GM19043 (cell line): ENCODE results near the gene IL1RL2.

Experiments
- ATAC-seq: cut with Tn5 transposase; IDR thresholded peaks from one replicate; pipeline ENCODE4 v1.9.1; 2021; ENCODE audit warnings: low read depth; ENCODE audit not compliant: unreplicated experiment

Gene IL1RL2

DNA sequence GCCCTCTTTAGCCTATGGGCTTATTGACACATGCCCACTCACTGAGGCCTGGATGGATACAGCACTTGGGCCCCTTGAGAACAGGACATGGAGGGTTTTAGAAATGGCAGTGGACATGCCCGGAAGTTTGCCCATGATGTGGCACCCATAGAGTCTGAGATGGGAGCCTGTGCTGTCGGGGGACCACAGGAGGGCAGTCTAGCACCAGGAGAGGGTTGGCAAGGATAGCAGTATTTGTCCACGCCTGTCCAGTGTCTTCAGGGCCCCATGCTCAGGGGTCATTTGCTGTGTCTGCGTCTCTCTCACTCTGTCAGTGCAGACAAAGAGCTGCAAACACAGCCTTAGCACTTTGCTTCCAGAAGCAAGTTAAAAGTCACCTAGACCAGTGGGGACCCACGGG is 48.7 kb downstream of the IL1RL2 start:
- ATAC-seq: no peak

DNA sequence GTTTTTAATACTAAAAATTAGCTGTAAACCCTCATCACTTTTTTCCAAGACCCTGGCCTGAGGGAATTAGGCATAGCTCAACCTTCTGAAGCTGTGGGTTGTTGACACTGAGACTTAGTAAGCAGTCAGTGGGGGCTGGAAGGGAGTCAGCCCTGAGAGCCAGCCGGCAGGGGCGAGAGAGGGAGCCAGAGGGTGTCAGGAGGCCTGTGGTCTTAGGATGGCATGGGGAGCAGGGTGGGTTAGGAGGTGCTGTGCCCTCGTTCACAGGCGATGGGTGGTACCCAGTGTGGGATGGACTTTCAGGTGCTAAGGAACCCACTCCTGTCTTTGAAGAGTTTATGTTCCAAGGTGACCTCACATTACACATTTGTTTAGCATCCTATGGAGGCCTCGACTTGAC is 49.3 kb downstream of the IL1RL2 start:
- ATAC-seq: no peak

DNA sequence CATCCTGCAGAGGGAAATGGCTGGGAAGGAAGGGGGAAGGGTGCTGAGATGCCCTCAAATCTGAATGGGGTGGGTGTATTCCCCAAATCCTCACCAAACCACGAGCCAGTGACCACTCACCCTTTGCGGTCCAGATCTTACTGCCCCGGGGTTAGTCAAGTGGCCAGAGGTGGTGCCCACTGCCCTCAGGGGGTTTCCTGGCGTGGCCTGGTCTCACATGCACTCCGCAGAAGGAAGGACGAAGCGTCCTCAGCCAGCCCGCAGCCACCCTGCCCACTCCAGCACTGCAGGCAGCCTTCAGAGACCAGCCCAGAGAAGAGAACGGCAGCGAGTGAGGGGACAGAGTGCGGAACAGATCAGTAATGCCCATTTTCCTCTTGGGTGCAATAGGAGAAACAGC is 50.4 kb downstream of the IL1RL2 start:
- ATAC-seq: no peak

- ATAC-seq: no peak
Measured at GRCh38 chr2:102238039-102238756, 51.4 kb downstream of the IL1RL2 start.

GRCh38 chr2:102238778-102239177 is 52.0 kb downstream of the IL1RL2 start:
- ATAC-seq: no peak

DNA sequence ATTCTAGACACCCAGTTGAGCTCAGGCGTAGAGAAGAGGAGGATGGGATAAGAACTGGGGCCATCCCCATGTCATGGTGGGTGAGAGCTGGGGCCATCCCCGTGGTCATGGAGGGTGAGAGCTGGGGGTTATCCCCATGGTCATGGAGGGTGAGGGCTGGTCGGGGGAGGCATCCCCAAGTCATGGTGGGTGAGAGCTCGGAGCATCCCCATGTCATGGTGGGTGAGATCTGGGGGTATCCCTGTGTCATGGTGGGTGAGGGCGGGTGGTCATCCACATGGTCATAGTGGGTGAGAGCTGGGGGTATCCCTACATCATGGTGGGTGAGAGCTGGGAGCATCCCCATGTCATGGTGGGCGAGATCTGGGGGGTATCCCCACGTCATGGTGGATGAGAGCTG is 52.5 kb downstream of the IL1RL2 start:
- no peak for ATAC-seq

DNA sequence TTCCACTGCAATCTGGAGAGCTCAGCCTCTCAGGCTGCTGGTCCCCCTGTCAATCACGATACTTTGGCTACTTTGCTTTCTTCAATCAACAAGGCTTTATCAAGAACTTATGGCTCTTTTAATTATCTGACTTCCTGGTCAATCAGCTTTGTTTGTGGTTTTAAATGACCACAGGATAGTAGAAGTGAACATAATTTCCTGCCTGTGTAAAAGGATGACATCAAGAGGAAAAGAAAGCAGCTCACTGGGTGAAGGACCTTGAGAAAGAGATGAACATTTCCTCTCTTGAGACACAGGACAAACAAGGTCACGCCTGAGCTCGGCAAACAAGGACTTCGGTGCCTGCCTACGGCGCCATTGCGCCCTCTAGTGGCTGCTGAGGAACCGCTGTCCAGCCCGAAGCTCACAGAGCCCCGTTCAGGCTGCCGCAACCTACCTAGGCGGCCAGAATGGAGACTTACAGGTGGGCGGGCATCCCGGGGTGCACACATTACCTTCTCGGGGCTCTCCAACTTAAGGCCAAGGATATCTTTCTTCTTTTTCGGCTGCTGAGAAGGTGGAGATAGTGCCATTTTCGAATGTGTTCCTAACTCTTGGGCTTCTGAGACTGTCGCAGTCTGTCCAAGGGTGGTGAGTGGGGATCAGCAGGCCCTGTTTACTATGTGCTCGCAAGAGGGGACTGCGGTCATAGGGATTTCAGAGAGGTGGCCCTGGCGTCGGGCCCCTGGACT is 54.0 kb downstream of the IL1RL2 start:
- ATAC-seq: peak; percentile 83

DNA sequence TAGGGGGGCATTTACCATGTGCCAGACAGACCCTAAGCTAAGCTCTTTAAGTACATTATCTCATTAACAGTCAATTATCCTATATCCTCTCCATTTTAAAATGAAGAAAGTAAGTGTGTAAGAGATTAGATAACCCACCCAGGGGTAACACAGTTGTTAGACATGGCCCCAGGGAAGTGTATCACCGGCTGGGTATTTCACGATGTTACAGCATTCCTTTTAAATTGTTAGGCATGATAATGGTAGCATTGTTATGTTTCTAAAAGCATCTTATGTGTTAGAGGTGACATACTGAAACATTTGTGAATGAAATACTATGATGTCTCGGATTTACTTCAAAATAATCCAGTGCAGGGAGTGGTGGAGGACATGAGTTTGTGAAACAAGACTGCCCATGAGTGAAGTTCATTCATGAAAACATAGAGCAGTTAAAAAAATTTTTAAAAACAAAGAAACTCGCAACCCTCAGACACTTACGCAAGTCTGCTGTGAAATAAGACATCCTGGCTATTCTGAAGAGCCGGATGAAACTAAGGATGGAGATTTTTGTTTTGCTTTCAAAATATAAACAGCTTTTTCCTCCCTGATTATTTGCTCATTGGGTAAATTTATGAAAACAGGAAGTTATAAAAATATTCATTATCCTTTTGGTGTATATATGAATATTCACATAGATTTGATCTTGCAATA is 54.9 kb downstream of the IL1RL2 start:
- no peak for ATAC-seq

DNA sequence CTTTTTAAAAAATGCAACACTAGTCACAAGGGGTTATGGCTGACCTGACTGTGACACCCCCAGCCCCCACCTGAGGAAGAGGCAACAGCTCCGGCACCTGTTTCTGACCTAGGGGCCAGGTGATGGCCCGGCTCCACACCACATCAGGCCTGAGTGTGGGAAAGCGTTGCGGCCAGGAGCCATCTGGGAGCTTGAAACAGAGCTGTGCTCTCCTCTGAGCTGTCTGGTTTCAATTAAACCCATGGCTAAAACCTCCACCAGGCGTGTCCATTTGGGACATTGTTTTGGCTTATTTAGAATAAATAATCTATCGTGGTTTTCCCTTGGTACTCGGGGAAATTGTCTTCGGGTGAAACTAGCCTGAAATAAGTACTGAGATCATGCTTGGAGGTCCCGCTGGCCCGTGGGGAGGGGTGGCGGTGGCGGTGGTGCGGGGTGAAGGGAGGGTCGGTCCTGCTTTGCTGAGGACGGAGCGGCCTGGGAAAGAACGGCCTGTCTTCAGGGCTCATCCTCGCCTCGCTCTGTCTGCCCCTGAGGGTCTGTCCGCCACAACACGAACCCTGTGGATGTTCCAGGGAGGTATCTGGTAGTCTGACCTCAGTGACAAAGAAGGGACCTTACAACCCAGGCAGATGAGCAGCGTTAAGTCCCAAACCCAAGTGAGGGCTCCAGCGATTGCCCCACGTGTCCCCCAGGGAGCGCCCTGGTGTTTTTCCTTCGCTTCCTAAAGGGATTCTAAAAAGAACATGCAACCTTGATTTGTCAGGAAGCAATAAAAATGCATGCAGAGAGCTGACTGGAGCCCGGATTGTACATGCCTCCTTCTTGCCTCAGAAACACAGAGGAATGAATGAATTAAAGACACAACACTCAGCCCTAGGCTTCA is 58.7 kb downstream of the IL1RL2 start:
- ATAC-seq: no peak

GRCh38 chr2:102250278-102250821 is 63.5 kb downstream of the IL1RL2 start:
- ATAC-seq: no peak

- peak; percentile 58 for ATAC-seq
Measured at GRCh38 chr2:102251042-102251848, 64.4 kb downstream of the IL1RL2 start.

GRCh38 chr2:102251849-102252203 is 65.0 kb downstream of the IL1RL2 start:
- no peak for ATAC-seq

DNA sequence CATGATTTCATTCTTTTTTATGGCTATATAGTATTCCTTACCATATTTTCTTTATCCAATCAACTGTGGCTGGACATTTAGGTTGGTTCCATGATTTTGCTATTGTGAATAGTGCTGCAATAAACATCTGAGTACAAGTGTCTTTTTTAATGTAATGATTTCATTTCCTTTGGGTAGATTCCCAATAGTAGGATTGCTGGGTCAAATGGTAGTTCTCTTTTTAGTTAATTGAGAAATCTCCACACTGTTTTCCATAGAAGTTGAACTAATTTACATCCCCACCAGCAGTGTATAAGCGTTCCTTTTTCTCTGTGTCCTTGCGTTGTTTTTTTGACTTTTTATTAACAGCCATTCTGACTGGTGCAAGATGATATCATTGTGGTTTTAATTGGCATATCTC is 65.4 kb downstream of the IL1RL2 start:
- ATAC-seq: no peak

DNA sequence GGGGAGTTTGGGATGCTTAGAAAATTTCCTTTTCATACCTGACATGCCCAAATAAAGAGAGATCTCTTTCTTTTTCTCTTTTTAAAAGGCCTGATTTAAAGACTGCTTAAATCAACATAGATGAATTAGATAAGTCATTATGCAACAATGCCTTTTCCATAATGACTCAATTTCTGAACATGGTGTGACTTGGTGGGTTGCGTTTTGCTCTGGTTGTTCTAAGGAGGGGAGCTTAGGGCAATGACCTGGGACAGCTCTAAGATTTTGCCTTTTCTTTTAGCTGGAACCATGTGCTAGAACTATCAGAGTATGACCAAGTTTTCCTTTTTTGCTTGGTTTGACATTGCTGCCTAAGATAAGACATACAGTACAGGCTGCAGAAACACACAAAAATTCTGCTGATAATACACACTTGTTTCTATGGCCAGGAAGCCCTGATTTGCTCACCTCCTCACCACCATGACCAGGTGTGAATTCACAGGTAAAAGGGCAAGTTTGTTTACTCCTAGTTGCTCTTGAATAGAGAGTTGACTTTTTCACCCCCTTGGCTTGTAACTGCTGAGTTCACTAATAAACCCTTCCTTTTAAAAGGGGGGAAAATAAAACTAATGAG is 66.4 kb downstream of the IL1RL2 start:
- no peak for ATAC-seq

DNA sequence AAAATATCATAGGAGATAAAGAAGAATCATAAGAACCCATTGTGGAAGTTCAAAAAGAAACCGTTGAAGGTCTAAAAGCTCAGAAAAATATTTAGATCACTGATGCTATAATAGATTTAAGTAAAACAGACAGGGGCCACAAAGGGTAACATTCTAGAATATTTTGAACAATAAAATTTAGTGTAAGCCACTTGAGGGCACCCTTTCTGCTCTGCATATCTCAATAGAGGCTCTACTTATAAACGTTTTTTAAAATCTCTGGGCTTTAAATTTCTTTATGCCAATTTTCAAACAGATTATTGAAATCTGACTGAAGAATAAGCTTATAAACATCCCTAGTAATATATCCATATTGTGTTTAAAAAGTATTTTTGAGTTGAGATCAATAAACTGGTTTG is 66.9 kb downstream of the IL1RL2 start:
- no peak for ATAC-seq

- ATAC-seq: no peak
Measured at GRCh38 chr2:102256276-102256675, 69.5 kb downstream of the IL1RL2 start.

- no peak for ATAC-seq
Measured at GRCh38 chr2:102256874-102257462, 70.1 kb downstream of the IL1RL2 start.

DNA sequence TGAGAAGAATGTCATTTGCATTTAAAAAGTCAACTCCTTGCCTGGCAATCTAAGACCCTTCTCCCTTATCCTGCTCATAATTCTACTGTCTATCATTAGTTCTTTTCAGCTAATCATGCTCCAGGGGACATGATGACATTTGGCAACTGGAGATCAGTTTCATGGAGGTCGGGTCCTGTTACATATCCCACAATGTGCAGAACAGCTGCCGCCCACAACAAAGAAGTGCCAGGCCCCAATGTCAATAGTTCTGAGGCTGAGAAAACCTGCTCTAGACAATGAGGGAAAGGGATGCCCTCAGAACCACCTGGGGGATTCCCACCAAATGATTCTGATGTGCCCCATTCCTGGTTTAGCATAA is 71.2 kb downstream of the IL1RL2 start:
- no peak for ATAC-seq
